HG02973 (cell line): ENCODE data around the gene ULK4.
"Not testable (repeated sequence)": the region's sequence is repeated elsewhere in the genome, so short reads cannot be mapped to it uniquely, and the experiment has no call there.

Experiments used
- ATAC-seq: cut with Tn5 transposase; IDR thresholded peaks from one replicate; pipeline ENCODE4 v1.9.1; 2021; ENCODE audit warnings: moderate library complexity; ENCODE audit not compliant: unreplicated experiment

The ULK4 gene

GRCh38 chr3:41370765-41371535 lies 591.0 kb downstream of the ULK4 start:
- ATAC-seq = not testable (repeated sequence)

DNA sequence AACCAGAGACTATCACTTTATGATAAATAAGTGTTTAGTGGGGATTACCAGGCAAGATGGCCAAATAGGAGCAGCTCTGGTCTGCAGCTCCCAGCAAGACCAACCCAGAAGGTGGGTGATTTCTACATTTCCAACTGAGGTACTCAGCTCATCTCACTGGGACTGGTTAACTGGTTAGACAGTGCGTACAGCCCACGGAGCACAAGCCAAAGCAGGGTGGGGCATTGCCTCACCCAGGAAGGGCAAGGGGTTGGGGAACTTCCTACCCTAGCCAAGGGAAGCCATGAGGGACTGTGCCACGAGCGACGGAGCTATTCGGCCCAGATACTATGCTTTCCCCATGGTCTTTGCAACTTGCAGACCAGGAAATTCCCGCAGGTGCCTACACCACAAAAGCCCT lies 591.6 kb downstream of the ULK4 start:
- no peak for ATAC-seq

DNA sequence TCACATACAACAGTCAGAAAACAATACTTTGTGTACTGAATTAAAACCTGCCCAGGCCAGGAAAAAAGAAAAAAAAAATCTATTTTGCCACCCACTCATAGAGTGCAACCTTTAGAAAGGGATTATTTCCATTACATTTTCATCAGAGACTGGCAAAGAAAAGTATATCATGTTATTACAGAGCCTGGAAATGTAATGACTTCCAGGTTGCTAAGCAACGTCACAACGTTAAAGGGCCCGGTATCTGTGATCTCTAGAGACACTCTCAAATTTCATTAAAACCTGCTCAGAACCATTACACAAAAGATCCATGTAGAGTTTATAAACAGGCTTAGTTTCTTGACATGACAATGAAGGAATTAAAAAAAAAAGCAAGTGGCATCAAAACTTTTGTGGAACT lies 592.1 kb downstream of the ULK4 start:
- no peak for ATAC-seq

DNA sequence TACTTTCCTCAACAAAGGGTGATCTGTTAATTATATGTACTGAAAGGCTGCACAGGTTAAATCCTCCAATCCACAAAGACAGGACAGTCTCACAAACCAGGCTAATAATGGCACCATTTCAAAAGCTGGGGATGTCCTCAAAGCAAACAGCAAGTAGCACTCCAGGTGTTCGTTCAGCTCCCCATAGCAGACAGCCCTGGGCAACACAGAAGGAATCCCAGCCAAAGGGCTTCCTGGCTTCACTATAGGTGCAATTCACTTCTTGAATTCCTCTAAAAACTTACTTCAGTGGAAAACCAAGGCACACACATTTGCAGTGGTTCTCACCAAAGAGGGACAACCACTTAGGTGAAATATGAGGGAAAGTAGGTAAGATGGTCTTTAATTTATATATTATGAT lies 595.9 kb downstream of the ULK4 start:
- ATAC-seq = no peak

DNA sequence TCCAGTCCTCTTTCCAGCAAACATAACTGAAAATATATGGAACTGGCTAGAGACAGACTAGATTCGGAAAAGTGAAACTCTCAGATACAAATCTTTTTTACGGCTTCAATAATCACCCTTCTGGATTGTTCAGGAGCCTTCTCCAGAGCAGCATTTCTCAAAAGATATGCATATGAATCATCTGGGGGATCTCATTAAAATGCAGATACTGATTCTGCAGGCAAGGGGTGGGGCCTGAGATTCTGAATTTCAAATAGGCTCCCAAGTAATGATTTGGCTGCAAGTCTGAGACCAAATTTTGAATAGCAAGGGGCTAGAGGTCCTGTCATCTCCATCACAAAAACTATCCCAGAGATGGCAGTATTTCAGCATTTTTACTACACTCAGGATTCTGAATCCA lies 597.2 kb downstream of the ULK4 start:
- no peak for ATAC-seq

DNA sequence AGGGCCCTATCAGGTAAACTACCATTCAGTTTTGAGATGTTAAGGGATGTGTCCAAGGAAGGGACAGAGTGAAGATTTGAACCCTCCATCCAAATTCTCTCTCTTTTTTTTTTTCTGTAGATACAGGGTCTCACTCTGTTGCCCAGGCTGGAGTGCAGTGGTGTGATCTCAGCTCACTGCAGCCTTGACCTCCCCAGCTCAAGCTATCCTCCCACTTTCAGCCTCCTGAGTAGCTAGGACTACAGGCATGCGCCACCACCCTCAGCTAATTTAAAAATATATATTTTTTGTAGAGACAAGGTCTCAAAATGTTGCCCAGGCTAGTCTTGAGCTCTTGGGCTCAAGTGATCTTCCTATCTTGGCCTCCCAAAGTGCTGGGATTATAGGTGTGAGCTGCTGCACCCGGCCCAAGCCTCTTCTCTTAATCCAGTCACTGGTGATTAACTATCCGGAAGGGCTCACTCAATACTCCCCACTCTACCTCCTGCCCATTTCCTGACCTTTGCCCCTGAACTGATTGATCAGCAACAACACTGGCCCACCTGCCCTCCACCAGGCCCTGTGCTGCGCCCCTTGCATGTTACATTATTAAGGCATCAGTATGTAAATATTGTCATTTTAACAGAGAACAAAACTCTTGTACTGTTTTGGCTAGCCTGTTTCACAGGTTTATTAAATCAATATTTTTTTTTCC lies 597.9 kb downstream of the ULK4 start:
- ATAC-seq = no peak

DNA sequence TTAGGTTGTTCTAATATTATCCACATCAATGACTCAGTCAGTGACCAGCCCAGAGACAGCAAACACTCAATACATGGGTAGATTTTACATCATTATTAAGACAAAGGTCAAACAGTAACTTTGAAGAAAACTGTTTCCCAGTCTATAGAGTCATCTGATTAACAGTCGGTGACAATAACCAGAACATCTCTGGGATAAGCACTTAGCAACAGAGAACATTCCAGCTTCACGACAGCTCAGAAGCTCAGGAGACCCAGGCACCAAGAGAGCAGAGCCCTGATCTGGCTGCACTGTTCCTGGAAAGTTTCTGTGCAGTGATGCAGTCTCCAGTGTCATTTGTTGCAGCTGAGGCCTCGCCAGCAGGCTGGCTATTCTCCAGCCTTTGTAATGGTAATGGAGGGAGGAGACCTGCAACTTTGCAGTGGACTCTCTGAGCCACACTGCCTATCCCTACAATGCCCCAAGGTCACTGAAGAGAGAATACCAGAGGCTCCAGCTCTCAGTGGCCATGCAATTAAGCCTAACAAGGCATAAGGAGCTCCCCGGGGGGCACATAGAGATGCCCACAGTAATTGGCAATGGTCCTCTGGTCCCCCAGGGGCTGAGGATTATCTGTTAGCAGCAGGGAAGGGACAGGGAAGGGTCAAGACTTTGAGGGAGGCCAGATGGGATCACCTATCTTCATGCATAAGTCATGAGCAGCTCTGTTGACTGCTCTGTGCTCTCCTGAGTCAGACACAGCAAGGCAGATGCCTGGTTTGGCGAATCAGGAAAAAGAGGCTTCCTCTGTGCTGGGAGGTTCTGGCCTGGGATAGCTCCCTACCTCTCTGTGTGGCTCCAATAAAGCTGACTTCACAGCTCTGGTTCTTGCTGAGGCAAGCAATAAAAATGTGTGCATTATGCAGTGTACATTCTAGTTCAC lies 599.0 kb downstream of the ULK4 start:
- ATAC-seq = no peak

GRCh38 chr3:41357271-41357670 lies 604.6 kb downstream of the ULK4 start:
- ATAC-seq = no peak

- ATAC-seq = no peak
Measured at GRCh38 chr3:41356775-41357174, 605.1 kb downstream of the ULK4 start.

DNA sequence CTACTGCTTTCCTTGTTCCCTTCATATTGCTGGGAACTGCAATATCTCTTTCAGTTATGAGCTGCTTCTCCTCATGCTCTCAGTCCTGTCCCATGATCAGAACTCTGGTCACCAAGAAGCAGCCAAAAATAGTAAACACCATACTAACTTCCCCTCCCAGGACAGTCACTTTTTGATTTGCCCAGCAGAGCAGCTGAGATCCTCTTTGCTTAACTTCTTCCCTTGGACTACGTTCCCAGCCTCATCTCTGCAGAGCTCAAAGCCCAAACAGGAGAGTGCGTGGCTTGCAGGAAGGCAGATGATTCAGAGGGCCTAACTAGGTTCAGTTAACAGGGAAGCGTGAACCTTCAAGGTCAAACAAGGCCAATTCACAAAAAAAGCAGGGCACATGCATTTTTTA lies 609.4 kb downstream of the ULK4 start:
- ATAC-seq = no peak

GRCh38 chr3:41350441-41350840 lies 611.5 kb downstream of the ULK4 start:
- no peak for ATAC-seq

- no peak for ATAC-seq
Measured at GRCh38 chr3:41348401-41348800, 613.5 kb downstream of the ULK4 start.

DNA sequence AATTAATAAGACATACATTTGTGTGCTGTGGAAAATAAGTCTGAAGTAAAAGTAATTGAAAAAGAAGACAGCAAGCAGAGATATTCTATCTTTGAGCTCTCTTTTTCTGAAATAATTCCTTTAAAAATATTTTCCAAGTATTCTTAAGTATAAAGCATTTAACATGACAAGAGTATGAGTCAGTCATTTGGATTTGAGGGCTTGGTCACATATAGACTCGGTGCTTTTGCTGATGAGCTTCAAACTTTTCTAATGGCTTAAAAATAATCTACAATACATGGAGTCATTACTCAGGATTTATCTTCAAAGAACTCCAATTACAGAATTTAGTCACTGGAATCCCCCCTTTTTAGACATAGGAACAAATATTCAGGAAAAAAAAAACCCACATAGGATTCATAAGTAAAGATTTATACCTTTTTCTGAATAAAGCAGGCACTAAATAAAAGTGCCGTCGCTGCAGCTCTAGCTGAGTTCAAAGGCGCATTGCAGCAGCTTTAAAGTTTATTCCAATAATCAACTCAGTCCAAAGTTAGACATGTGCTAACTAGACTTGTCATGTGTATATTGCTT lies 615.1 kb downstream of the ULK4 start:
- no peak for ATAC-seq

DNA sequence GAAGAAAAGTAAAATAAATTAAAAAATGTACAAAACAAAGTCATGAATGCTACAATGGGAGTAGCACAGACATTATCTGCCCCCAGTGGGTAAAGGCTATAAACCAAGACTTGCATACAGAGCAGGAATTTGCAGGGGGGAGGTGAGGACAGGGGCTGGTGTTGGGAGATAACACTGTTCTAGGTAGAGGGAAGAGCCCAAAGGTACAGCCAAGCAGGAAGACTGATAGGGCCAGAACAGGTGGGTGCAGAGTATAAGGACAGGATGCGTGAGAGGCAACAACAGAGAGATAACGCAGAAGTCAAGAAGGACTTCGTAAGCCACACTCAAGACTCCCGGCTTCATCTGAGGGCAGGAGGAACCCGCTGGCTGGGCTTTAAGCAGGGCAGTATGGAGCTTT lies 616.1 kb downstream of the ULK4 start:
- no peak for ATAC-seq

DNA sequence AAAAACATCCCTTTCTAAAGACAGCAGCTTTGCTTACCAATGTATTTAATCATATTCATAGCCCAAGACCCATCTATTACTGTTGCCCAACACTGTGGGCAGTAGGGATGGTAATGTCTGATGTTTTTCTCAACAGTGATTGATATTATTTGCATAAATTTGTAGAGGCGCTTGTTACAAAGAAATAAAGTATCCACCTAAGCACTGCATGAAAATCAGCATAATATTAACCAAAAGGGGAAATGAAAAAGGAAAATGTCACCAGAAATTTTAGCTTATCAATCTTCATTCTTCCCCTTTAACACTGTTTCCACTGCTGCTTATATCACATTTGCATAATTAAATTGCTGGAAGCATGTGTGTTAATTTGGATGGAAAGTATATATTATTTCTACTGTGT lies 622.1 kb downstream of the ULK4 start:
- ATAC-seq = no peak

DNA sequence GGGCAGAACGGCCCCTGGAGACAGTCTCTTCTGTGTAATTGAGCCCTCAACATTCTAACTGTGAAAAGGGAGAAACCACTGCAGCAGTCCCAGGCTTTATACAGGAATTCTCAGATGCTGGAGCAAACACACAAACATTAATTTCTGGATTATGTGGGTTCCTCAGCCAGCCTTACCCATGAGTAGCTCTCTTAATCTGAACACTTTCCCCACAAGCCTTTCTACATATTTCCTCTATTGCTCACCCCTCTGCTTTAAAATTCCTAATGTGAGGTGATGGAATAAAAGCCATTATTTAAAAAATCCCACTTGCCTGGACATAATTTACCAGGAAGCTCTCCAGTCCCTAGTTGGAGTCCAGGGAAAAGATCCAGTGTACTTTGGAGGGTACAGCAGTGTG lies 623.6 kb downstream of the ULK4 start:
- no peak for ATAC-seq

- ATAC-seq = no peak
Measured at GRCh38 chr3:41334426-41334825, 627.5 kb downstream of the ULK4 start.

DNA sequence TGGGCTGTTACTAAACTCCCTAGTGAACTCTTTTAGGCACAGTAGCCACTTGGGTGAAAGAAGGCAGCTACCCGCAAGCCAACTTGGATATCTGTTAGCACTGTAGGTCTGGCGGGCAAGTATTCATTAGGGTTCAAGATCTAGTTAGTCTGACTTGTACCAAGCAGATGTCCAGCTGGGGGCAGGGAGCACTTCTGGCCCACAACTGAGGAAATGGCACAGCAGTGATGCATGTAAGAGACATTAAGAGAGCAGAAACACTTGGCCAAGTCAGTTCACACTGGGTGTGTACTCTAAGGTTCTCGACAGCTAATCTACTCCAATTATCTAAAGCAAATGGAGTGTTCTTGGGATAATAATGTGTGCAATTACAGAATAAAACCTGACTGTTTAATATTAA lies 630.9 kb downstream of the ULK4 start:
- no peak for ATAC-seq

DNA sequence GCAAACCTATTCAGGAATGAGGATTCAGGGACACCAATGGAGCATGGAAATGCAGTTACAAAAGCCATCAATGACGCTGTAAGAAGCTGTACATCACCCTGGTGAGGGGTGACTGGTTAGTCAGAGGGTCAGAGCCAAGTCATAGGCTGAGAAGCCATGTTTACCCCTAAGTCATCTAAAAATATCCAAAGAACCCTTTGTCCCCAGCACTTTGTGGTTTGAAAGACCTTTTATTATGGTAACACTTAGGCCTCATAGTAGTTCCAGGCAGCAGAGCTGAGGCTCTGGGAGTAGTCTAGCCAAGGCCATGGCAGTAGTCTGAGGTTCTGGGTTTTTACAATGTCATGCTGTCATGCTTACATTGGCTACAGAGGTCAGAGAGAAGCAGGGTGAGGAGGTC lies 631.4 kb downstream of the ULK4 start:
- no peak for ATAC-seq

- ATAC-seq = no peak
Measured at GRCh38 chr3:41329881-41330280, 632.0 kb downstream of the ULK4 start.

DNA sequence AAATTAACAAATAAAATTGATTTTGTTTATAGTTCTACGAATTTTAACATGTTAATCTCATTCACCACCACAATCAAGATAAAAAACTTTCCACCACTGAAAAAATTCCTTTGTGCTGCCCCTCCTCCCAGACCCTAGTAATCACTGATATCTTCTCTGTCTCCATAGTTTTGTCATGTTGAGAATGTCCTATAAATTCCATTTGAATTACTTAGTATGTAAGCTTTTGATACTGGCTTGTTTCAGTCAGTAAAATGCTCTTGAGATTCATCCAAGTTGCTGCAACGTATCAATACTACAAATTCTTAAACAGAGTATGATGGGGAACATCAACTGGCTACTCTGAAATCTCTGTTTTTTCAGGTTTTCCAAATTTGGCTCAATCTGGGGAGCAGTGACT lies 633.0 kb downstream of the ULK4 start:
- ATAC-seq = no peak
